HCT116 (cell line): ENCODE measurements around the gene U2AF2. TPM values are rescaled to one million over a fixed set of nuclear protein-coding genes. Genes with fewer than 3 reads are reported as not detected.

Experiments used
- ATAC-seq: fragments of 200-7000 bp; cut with Tn5 transposase; 2 replicates; pipeline ENCODE4 v1.9.1; 2020; ENCODE audit warnings: mild to moderate bottlenecking, moderate library complexity
- BruUV-seq: library from RNA; stranded (reverse); fragments of 400-500 nt; replicated peaks from 2 replicates; lab custom pipeline; 2021; lab: Mats Ljungman, UMichigan
- CTCF ChIA-PET: fragments of 300-600 bp; sonication (Branson Sonifier 250); formaldehyde crosslinking; loops from one replicate; lab custom pipeline; 2021; ENCODE audit warnings: antibody characterized with exemption; lab: Charles Lee
- POLR2A ChIA-PET: fragments of 300-600, 350-600 bp; sonication (Branson Sonifier 250); formaldehyde crosslinking; loops from one replicate; lab custom pipeline; 2021; ENCODE audit warnings: antibody characterized with exemption; lab: Charles Lee
- RAD21 ChIA-PET, 2 experiments: fragments of 300-600 bp; sonication (Branson Sonifier 250); formaldehyde crosslinking; loops; one replicate each; lab custom pipeline; 2023; ENCODE audit warnings: low total read pairs in 2 of 2; ENCODE audit not compliant: uncharacterized antibody in 2 of 2, unreplicated experiment in 2 of 2, low non-redundant PET in 1 of 2; lab: Charles Lee
- DNase-seq: peaks from one replicate; pipeline ENCODE4 v3.0.0-alpha.2; 2010; ENCODE audit warnings: low read depth, low spot score
- H2AFZ ChIP-seq: fragments of 200-600 bp; shearing (Covaris generic), sonication (generic); 2 replicates; pipeline ENCODE4 v1.6.1; 2017; ENCODE audit warnings: low read depth, mixed run types, mixed read lengths, antibody characterized with exemption, low read length; ENCODE audit not compliant: poor library complexity, severe bottlenecking
- H3K27ac ChIP-seq: 2 replicates; pipeline ENCODE4 v1.5.1; 2012; ENCODE audit warnings: low read depth, low read length
- H3K27me3 ChIP-seq: fragments of 200-600 bp; sonication (generic); 2 replicates; pipeline ENCODE4 v1.6.1; 2016; ENCODE audit warnings: mixed run types, low read length, mixed read lengths; ENCODE audit not compliant: insufficient read depth
- H3K36me3 ChIP-seq, 2 experiments: fragments of 200-500 bp in 1 of 2; fragments of 200-600 bp in 1 of 2; sonication (Bioruptor generic) in 1 of 2; sonication (generic) in 1 of 2; 2 replicates each; pipeline versions ENCODE4 v1.5.1 to v1.6.1; 2014 to 2016; ENCODE audit warnings: low read length in 2 of 2, inconsistent platforms in 1 of 2, mixed read lengths in 1 of 2, mixed run types in 1 of 2; ENCODE audit not compliant: insufficient read depth in 2 of 2, control insufficient read depth in 1 of 2
- H3K4me1 ChIP-seq, 2 experiments: fragments of 200-600 bp in 1 of 2; sonication (generic) in 1 of 2; 2 replicates each; pipeline versions ENCODE4 v1.5.1 to v1.6.1; 2012 to 2017; ENCODE audit warnings: low read length in 2 of 2, inconsistent platforms in 1 of 2, mild to moderate bottlenecking in 1 of 2, mixed read lengths in 1 of 2, mixed run types in 1 of 2, moderate library complexity in 1 of 2; ENCODE audit not compliant: insufficient read depth in 2 of 2, control insufficient read depth in 1 of 2
- H3K4me2 ChIP-seq: fragments of 200-600 bp; sonication (generic); 2 replicates; pipeline ENCODE4 v1.6.1; 2017; ENCODE audit warnings: mixed run types, low read length, mixed read lengths
- H3K4me3 ChIP-seq, 2 experiments: fragments of 200-600 bp in 1 of 2; sonication (generic) in 1 of 2; replicated peaks in 1 of 2; 2 replicates each; pipeline ENCODE4 v1.5.1; 2011 to 2016; ENCODE audit warnings: low read length in 2 of 2, control low read depth in 1 of 2, low read depth in 1 of 2, mild to moderate bottlenecking in 1 of 2, mixed read lengths in 1 of 2, mixed run types in 1 of 2
- H3K79me2 ChIP-seq: fragments of 200-600 bp; sonication (generic); 2 replicates; pipeline ENCODE4 v1.6.1; 2017; ENCODE audit warnings: mild to moderate bottlenecking, mixed run types, low read length, moderate library complexity, mixed read lengths; ENCODE audit not compliant: insufficient read depth
- H3K9ac ChIP-seq: fragments of 200-600 bp; sonication (generic); 2 replicates; pipeline ENCODE4 v1.6.1; 2016; ENCODE audit warnings: low read length, mixed read lengths
- H3K9me2 ChIP-seq: fragments of 200-600 bp; sonication (generic), shearing (Covaris generic); 2 replicates; pipeline ENCODE4 v1.6.1; 2017; ENCODE audit warnings: mixed run types, mild to moderate bottlenecking, moderate library complexity; ENCODE audit not compliant: insufficient read depth
- H3K9me3 ChIP-seq, 2 experiments: fragments of 200-500 bp in 1 of 2; fragments of 200-600 bp in 1 of 2; sonication (Bioruptor generic) in 1 of 2; sonication (generic) in 1 of 2; 2 replicates each; pipeline ENCODE4 v1.6.1; 2014 to 2017; ENCODE audit warnings: low read length in 2 of 2, mixed read lengths in 2 of 2, inconsistent platforms in 1 of 2, low read depth in 1 of 2, mild to moderate bottlenecking in 1 of 2, mixed run types in 1 of 2, moderate library complexity in 1 of 2; ENCODE audit not compliant: control insufficient read depth in 1 of 2, insufficient read depth in 1 of 2
- H4K20me1 ChIP-seq: fragments of 200-600 bp; sonication (generic), shearing (Covaris generic); 2 replicates; pipeline ENCODE4 v1.6.1; 2017; ENCODE audit warnings: mixed run types, mild to moderate bottlenecking, moderate library complexity; ENCODE audit not compliant: insufficient read depth
- ATF3 ChIP-seq: IDR thresholded peaks from 2 replicates; pipeline ENCODE4 v1.6.1; 2012
- CBX3 ChIP-seq: IDR thresholded peaks from 2 replicates; pipeline ENCODE4 v1.6.1; 2012; ENCODE audit warnings: low read depth
- CEBPB ChIP-seq: IDR thresholded peaks from 2 replicates; pipeline ENCODE4 v1.6.1; 2012; ENCODE audit warnings: low read depth
- CTCF ChIP-seq, 3 experiments: fragments of 200-600 bp in 1 of 3; sonication (generic) in 1 of 3; IDR thresholded peaks in 2 of 3; conservative IDR thresholded peaks in 1 of 3; 2 replicates each; pipeline ENCODE4 v1.5.1; 2012 to 2017; ENCODE audit warnings: low read depth in 2 of 3, low read length in 2 of 3, antibody characterized with exemption in 1 of 3, borderline replicate concordance in 1 of 3, control low read depth in 1 of 3, mild to moderate bottlenecking in 1 of 3, mixed read lengths in 1 of 3, mixed run types in 1 of 3, moderate library complexity in 1 of 3; ENCODE audit not compliant: insufficient read depth in 1 of 3
- EGR1 ChIP-seq: IDR thresholded peaks from 2 replicates; pipeline ENCODE4 v1.6.1; 2012; ENCODE audit warnings: low read depth
- EZH2phosphoT487 ChIP-seq: fragments of 200-600 bp; IDR thresholded peaks from 2 replicates; pipeline ENCODE4 v1.6.1; 2018; ENCODE audit warnings: antibody characterized with exemption, borderline replicate concordance
- SP1 ChIP-seq: IDR thresholded peaks from 2 replicates; pipeline ENCODE4 v1.6.1; 2012; ENCODE audit warnings: low read depth
- SRF ChIP-seq: IDR thresholded peaks from 2 replicates; pipeline ENCODE4 v1.6.1; 2012; ENCODE audit warnings: low read depth
- TCF7L2 ChIP-seq: IDR thresholded peaks from 2 replicates; pipeline ENCODE4 v1.7.0; 2011; ENCODE audit warnings: borderline replicate concordance, inconsistent platforms; ENCODE audit not compliant: insufficient read depth, insufficient read length; ENCODE audit errors: extremely low read depth
- YY1 ChIP-seq: IDR thresholded peaks from 2 replicates; pipeline ENCODE4 v1.6.1; 2011; ENCODE audit warnings: low read length, low read depth, moderate library complexity, mild to moderate bottlenecking; ENCODE audit not compliant: insufficient replicate concordance; ENCODE audit errors: extremely low read depth
- ZFX ChIP-seq: fragments of 450-650 bp; IDR thresholded peaks from 2 replicates; pipeline ENCODE4 v1.6.1; 2017
- intact Hi-C: fragments of 100-400 bp; cut with micrococcal nuclease; formaldehyde crosslinking; loops from 2 replicates; pipeline ENCODE4 v1.10.0; 2022
- total RNA-seq: library from RNA; stranded (reverse); gene quantifications from one replicate; pipeline ENCODE4 v1.2.1, GENCODE V29; 2021; ENCODE audit not compliant: unreplicated experiment
- TF ChIP-seq, protein P1 (sequence below): IDR thresholded peaks from 2 replicates; pipeline ENCODE4 v1.6.1; 2012
- TF ChIP-seq, protein P2 (sequence below): IDR thresholded peaks from 2 replicates; pipeline ENCODE4 v1.6.1; 2011; ENCODE audit warnings: mild to moderate bottlenecking, low read length, moderate library complexity; ENCODE audit not compliant: insufficient replicate concordance; ENCODE audit errors: extremely low read depth

U2AF2 gene
- total RNA-seq, 1 experiment from 2014 or later: 259 TPM

DNA sequence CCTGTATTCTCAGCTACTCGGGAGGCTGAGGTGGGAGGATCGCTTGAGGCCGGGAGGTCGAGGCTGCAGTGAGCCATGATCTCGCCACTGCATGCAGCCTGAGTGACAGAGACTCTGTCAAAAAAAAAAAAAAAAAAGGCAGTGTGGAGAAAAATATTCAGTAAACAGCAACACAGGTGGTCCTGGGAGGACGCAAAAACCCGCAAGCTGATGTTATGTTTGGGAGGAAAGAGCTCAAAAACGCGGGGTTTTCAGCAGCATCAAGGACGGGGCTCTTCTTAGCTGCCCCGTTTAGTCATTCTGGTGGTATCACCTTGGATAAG is 29.9 kb upstream of the U2AF2 start:
- Histone ChIP-seq H2AFZ (peak overlapping the region; percentile 65), H3K4me2 (peak overlapping the region; percentile 98), H4K20me1 (no peaks in the 10 kb centered on the region), H3K27me3 (no peaks in the 10 kb centered on the region), H3K9ac (peak overlapping the region; percentile 70), H3K79me2 (no peaks in the 10 kb centered on the region), H3K4me3 (peak overlapping the region; percentile 54 to 69), H3K27ac (peak overlapping the region; percentile 81), H3K4me1 (peaks cover 8 to 14% of the 10 kb centered on the region in 2 experiments; a peak in 3 of 4 replicates), H3K9me3 (no peaks in the 10 kb centered on the region), H3K9me2 (no peaks in the 10 kb centered on the region), H3K36me3 (no peaks in the 10 kb centered on the region)
- no peak for DNase-seq
- intact Hi-C loops: no loop called here
- POLR2A ChIA-PET: interaction anchor here (0.6 to 1.5 kb wide), 12 partner anchors 8 to 1758 kb away, joined by 3 to 10 read pairs (median 4); partner anchors contain the start of genes FIZ1, MYADM and ZNF865
- TF ChIP-seq CBX3 (0 out of 2 replicates have a peak, but pooled peaks have one; percentile 21), SP1 (no peak), TCF7L2 (no peak)
- TF ChIP-seq, protein P1, sequence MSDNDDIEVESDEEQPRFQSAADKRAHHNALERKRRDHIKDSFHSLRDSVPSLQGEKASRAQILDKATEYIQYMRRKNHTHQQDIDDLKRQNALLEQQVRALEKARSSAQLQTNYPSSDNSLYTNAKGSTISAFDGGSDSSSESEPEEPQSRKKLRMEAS: no peak
- no peak for ATAC-seq
- CTCF ChIA-PET: interaction anchor here (0.6 to 1.8 kb wide), 8 partner anchors 8 to 157 kb away, joined by 3 to 14 read pairs (median 4); no protein-coding TSS in a partner anchor
- TSS peak; percentile 83 for BruUV-seq
- RAD21 ChIA-PET: interaction anchor here in 1 of 2 experiments (0.5 to 0.6 kb wide), 2 partner anchors 72 to 129 kb away, joined by 3 to 4 read pairs; no protein-coding TSS in a partner anchor

- DNase-seq: no peak
- Histone ChIP-seq H3K79me2 (no peaks in the 10 kb centered on the region), H3K9me3 (no peaks in the 10 kb centered on the region), H3K27me3 (no peaks in the 10 kb centered on the region), H3K27ac (no peak overlapping the region), H3K4me2 (no peak overlapping the region), H3K4me3 (no peak overlapping the region), H3K9ac (no peak overlapping the region), H3K36me3 (no peaks in the 10 kb centered on the region), H3K9me2 (no peaks in the 10 kb centered on the region), H4K20me1 (no peaks in the 10 kb centered on the region), H3K4me1 (peaks cover 8 to 15% of the 10 kb centered on the region in 2 experiments; a peak in 3 of 4 replicates), H2AFZ (no peak overlapping the region)
- CTCF ChIA-PET: interaction anchor here (1.8 kb wide), 1 partner anchor 159 kb away, joined by 4 read pairs; no protein-coding TSS in a partner anchor
- RAD21 ChIA-PET: no interaction called here
- TF ChIP-seq, protein P1: no peak
- no peak for TF ChIP-seq ZFX
- no peak for TF ChIP-seq EGR1
- no peak for TF ChIP-seq ATF3
- TF ChIP-seq SP1: no peak
- TF ChIP-seq TCF7L2: no peak
- no peak for TF ChIP-seq YY1
- TF ChIP-seq CTCF (IDR thresholded peaks at IDR 0.05 in 2 of 3, conservative IDR thresholded peaks at IDR 0.05 in 1 of 3; ENCODE audit: borderline replicate concordance in 1 of 3, insufficient read depth in 1 of 3, low read depth in 2 of 3, low read length in 2 of 3): no peak
- no peak for TF ChIP-seq EZH2phosphoT487
- no peak for TF ChIP-seq SRF
- no peak for TF ChIP-seq CEBPB
- TF ChIP-seq, protein P2, sequence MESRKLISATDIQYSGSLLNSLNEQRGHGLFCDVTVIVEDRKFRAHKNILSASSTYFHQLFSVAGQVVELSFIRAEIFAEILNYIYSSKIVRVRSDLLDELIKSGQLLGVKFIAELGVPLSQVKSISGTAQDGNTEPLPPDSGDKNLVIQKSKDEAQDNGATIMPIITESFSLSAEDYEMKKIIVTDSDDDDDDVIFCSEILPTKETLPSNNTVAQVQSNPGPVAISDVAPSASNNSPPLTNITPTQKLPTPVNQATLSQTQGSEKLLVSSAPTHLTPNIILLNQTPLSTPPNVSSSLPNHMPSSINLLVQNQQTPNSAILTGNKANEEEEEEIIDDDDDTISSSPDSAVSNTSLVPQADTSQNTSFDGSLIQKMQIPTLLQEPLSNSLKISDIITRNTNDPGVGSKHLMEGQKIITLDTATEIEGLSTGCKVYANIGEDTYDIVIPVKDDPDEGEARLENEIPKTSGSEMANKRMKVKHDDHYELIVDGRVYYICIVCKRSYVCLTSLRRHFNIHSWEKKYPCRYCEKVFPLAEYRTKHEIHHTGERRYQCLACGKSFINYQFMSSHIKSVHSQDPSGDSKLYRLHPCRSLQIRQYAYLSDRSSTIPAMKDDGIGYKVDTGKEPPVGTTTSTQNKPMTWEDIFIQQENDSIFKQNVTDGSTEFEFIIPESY: no peak
- BruUV-seq: no TSS peak
- intact Hi-C loops: no loop called here
- POLR2A ChIA-PET: interaction anchor here (1.0 kb wide), 1 partner anchor 22 kb away, joined by 3 read pairs; no protein-coding TSS in a partner anchor
- ATAC-seq: no peak
These were observed 28.5 kb upstream of the U2AF2 start for GRCh38 chr19:55626350-55626749.
